HG02571 (cell line): ENCODE measurements around the gene KRT82.
"Not testable (repeated sequence)": the region's sequence is repeated elsewhere in the genome, so short reads cannot be mapped to it uniquely, and the experiment has no call there.

Experiments
- ATAC-seq: cut with Tn5 transposase; IDR thresholded peaks from one replicate; pipeline ENCODE4 v1.9.1; 2021; ENCODE audit warnings: mild to moderate bottlenecking, moderate library complexity; ENCODE audit not compliant: unreplicated experiment

The KRT82 gene

DNA sequence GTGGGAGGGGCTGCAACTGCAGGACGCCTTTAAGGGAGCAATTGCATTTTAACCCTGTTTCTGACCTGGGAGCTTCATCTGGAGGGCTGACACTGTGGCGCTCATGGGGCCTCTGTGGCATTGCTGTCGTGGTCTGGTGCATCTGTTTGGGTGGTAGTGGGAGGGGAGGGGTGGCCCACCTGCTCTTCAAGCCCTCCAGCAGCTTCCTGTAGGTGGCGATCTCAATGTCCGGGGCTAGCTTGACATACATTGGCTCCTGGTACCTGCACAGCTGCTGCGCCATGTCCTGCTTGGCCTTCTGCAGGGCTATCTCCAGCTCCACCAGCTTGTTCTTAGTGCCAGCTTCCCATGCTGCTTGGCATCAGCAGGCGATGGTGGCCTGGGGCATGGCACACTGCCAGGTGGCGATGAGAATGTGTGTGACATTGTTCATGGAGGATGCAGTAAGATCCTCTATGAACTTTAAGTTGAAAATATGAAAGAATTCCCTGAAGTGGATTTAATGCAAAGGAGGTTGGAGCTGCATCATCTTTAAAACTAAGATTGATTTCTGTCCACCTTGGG is 7.7 kb upstream of the KRT82 start:
- no peak for ATAC-seq

DNA sequence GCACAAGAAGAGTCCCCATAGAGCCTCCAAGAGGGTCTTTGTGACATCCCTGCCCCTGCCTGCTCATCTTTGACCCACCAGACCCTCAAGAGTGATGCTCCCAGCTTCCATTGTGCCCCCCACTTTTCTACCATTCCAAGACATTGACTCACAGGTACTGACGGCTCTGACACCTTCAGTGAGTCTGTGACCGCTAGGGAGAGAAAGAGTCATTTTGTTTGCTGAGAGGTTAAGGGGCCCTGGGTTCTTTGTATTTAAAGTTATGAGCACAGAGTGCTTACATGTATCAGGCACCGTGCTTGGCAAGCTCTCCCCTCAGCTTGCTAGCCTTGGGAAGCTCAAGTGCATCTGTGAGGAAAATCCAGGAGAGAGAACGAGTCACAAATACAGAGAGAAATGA is 7.1 kb upstream of the KRT82 start:
- ATAC-seq, result no peak

DNA sequence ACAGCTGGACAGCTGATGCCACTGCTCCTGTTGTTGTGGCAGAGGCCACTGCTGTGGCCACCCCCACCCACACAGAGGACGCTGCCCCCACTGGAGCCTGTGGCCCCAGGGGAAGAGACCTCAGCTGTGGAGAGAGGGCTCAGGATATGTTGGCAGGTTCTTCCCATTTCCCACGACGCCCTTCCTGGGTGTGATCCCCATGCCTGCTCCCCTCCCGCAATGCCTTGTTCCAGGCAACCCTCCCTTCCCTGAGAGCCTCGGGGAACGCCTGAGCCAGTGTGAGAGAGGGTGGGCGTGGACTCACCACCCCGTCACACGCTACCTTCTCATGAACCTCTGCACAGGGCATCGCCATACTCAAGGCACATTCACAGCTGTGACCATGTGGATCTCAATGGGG is 5.7 kb upstream of the KRT82 start:
- no peak for ATAC-seq

DNA sequence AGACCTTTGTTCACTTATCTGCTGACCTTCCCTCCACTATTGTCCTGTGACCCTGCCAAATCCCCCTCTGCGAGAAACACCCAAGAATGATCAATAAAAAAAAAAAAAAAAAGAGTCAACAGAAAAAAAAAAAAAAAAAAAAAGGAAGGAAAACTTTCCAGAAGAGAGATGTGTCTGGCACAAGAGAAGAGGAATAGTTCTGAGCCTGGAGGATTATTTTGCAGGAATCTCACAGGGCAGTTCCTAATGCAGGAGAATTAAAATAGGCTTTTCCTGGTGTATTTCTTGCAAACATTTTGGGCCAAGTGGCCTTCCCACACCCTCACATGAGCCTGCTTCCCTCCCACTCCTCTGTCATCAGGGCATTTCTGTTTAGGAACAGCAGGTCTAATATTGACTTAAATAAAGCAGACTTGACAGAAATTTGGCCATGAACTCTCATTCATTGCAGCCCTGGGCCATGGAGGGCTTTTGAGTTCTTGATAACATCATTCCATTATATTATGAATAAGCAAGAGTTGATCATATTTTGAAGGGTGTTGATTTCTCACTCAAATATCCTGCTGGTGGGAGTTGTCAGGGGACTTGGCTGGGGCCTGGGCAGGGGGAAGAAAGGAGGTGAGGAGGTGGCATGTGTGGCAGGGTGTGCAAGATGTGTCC is 4.6 kb upstream of the KRT82 start:
- ATAC-seq, result not testable (repeated sequence)

DNA sequence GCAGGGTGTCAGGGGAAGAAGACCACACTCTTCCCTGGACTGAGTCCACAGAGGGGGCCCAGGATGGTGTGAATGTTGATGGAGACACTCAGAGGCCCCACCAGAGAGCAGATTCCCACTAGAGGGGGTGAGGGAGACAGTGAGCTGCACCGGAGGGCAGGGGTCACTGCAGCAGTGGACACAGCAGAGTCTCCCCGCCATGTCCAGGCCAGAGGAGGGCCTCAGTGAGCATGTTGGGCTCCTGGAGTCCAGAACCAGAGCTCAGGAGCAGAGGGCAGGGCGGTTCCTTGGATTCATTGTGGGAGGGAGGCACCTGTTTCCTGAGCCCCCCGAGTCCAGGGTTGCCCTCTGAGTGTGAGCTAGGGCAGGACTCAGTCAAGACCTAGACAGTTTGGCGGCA is 1.8 kb upstream of the KRT82 start:
- no peak for ATAC-seq

DNA sequence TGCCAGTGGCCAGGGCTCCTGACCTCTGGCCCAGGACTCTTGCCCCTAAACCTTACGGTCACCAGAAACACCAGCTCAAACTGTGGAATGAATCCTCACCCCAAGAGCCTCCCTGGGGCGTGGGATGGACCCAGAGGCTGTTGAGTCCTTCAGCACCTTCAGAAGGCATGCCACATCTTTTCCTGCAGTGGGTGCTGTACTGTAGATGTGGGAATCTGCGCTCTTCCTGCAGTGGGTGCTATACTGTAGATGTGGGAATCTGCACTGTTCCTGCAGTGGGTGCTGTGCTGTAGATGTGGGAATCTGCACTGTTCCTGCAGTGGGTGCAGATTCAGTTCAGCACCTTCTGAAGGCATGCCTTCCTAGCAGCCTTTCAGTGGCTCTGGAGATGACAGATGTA is 1.2 kb downstream of the KRT82 start:
- ATAC-seq, result no peak

DNA sequence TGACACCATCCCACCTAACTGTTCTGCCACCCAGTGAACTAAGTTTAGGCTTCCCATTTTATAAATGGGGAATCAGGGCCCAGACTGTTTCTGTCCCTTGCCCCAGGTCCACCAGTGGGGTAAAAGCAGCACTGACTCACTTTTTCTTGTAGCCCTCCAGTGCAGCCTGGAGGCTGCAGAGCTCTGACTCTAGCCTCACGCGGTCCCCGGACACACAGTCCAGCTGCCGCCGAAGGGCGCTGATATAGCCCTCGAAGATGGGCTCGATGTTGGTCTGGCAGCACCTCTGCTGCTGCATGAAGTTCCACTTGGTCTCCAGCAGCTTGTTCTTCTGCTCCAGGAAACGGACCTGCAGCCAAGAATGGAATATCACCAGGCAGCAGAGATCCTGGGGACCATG is 2.6 kb downstream of the KRT82 start:
- no peak for ATAC-seq

DNA sequence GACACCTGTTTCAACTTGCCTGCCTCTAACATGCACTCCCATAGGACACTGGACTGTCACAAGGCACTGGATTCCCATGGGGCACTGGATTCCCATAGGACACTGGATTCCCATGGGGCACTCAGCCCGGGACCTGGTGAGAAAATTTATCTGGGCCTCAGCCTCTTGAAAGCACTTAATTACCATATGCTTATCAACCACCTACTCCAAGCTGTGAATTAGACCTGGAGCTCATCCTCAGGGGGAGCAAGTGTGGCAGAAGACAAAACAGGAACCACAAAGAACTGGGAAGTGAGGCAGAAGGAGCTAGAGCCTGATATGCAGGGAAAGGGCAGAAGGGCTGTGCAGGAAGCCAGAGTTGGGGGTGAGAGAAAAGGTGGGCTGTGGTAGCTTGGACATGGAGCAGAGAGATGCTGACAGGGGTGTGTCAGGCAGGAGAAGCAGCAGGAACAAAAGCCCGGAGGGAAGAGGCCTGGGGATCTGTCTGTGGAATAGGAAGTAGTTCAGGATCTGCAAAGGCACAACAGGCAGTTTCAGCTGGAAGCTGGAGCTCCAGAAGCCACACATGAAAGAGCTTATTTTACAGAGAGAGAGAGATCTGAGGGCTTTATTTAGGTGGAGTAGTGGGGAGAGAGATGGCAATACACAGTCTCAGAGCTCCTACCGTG is 3.1 kb downstream of the KRT82 start:
- ATAC-seq, result no peak

DNA sequence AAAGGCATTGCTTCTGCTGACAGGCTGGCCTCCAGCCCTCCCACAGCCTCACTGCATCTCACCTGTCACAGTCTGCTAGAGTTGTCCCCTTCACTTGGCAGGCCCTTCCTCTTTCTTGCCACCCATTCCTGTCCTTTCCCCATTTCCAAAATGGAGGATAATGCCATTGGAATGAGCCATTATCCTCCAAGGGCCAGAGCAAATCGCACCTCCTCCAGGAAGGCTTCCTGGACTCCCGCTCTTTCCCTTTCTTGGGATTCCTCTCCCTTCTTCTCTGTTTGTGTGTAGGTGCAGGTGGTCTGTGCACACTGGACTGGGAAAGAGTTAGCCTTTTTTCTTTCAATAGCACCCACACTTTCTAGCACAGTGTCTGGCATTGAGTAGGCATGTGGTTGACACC is 3.8 kb downstream of the KRT82 start:
- no peak for ATAC-seq

DNA sequence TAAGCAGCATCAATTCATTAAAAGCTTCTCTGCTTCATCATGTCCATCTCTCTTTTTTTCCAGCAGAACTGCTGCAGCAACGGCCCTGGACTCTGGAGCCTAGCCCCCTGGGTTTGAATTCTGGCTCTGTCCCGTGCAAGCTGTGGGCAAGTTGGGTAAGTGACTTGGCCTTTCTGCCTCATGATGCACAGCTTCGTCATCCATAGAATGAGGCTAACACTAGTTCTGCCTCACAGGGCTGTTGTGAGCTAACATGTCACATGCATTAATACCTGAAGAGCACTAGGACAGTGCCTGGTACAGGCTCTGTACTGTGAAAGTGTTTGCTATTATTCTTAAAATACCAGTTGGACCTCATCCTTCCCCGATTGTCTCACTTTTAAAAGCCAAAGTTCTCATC is 4.2 kb downstream of the KRT82 start:
- no peak for ATAC-seq

DNA sequence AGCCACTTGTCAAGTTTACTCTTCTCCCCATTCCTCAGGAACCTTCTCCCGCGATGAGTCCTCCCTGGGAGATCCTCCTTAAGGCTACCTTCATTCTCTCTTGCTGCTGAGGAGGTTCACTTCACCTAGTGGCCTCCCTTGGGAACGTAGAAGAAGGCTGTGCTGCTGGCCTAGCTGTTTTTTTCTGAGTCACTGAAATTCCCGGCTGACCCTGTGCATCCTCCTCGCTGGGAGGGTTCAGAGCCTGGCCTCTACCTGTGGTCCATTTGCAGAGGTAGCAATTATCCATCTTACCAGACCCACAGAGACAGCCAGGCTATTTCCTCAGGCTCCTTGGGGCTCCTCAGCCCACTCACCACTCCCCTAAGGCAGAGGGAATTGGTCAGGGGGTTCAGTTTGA is 4.6 kb downstream of the KRT82 start:
- no peak for ATAC-seq

DNA sequence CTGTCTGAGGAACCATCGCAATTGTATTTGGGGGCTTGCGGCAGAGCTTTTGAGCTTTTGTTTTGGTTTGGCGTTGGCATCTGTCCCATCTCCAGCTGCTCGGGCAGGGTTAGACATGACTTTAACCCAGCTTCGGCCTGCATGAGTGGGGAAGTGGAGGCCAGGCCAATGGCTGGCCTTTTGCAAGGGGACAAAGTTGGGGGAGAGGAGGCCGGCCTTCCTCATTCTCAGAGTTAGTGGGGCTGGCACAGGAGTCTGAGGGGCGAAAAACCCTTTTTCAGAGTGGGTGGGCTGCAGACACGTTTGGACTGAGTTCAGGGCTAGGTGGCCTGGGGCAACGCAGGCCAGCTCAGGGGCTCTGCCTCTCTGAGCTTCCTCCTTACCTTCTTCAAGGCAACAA is 5.2 kb downstream of the KRT82 start:
- ATAC-seq, result no peak

DNA sequence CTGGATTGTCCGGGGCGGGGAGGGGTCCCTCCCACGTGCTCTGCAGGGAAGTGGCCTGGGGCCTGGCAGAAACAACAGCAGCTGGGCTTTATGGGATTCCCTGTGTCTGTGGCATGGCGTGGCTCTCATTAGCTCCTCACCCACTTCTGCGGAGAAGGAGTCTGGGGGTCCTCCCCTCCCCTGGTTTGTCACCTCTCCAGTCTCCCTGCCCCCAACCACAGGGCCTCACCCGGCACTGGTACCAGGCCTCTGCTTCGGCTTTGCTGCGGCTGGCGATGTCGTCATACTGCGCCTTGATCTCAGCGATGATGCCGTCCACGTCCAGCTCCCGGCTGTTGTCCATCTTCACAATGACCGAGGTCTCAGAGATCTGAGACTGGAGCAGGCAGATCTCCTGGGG is 6.4 kb downstream of the KRT82 start:
- ATAC-seq, result no peak

DNA sequence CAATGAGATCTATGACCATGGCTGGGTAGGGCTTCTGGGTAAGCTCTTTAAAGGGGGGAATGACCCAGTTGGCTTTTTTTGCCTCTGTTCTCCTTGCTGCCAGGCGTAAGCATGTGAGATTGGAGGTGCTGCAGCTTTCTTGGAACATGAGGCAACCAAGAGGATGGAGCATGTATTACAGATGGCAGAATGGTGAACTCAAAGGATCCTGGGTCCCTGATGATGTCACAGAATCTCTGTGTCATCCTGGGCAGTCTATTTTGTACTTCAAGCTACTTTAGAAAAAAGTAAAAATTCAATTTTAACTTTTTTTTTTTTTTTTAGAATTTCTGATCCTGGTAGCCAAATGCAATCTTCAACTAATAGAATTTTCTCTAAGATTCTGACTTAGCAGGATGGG is 8.0 kb downstream of the KRT82 start:
- ATAC-seq, result no peak

DNA sequence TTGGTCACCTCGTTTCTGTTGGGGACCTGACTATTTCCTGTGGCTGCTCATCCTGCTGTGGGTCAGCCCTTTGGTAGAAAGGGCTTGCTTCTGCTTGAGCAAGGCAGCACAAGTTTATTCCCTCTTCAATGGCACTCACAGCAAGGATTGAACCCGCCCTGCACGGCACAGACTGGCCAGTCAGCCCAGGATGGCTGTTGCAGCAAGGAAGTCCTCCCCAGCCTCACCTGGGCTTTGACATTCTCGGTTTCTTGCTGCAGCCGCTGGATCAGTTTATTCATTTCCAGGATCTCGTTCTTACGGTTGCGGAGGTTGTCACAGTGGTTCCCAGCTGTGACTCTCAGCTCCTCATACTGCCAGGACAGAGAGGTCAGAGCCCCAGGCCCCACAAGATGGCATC is 9.5 kb downstream of the KRT82 start:
- no peak for ATAC-seq

DNA sequence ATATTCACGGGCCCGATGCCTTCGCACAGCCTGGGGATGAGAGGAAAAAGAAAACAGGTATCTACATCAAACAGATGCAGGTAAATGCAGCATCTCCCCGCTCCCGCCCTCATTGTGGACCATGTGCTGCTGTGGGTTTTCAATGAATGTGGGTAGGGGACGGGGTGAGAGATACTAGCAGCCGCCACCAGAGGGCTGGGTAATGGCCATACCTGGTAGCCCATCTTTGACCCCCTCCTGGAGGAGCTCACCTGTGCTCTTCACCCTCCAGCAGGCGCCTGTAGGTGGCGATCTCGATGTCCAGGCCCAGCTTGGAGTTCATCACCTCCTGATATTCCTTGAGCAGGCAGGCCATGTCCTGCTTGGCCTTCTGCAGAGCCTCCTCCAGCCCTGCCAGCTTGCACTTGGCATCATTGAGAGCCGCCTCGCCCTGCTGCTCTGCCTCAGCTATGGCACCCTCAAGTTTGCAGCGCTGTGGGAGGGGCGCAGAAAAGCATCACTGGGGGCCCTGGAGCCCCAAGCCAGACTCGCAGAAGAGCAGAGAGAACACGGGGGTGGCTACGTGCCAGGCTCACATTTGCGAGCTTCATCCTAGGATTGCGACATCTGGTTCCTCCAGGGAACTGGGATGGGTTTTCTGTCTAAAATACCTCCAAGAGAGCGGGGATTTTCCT is 10.2 kb downstream of the KRT82 start:
- ATAC-seq, result no peak

DNA sequence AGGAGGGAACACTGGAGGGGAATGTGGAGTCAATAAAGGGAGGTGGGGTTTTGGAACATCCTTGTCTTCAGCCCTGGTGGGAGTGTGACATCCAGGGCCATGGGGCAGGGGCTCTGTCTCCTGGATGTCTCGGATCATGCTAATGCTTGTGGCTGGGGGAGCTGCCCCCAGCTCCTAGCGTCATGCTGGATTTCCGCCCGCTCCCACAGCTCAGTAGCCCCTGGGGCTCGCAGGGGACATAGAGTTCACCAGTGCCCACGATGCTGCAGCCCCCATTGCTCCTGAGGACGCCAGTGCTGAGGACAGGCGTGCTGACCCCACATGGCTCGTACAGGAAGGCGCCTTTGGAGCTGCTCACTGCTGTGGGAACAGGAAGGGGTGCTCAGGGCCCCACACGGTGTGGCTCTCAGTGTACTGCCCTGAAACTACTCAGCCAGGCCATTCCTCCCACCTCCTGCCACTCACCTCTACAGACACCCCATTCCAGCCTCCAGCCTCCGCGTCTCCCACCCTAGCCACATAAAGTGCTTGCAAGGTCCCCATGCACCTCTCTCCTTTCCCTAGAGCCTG is 11.2 kb downstream of the KRT82 start:
- no peak for ATAC-seq

DNA sequence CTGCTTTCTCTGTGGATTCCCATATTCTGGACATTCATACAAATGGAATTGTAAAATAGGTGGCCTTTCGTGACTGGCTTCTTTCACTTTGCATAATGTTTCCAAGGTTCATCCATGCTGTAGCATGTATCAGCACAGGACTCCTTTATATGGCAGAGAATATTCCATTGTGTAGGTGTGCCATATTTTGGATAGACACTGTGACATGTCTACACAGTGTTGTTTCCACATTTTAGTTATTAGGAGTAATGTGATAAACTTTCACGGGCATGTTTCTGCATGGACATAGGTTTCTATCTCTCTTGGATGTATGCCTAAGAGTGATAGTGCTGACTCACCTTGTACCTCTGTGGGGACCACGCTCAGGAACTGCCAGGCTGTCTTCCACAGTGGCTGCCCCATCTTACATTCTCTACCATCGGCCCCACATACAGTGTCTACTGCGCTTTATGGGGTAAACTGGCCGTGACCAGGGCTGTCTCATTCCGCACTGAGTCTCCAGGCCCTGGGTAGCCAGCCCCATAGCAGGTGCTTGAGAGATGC is 13.6 kb downstream of the KRT82 start:
- no peak for ATAC-seq

DNA sequence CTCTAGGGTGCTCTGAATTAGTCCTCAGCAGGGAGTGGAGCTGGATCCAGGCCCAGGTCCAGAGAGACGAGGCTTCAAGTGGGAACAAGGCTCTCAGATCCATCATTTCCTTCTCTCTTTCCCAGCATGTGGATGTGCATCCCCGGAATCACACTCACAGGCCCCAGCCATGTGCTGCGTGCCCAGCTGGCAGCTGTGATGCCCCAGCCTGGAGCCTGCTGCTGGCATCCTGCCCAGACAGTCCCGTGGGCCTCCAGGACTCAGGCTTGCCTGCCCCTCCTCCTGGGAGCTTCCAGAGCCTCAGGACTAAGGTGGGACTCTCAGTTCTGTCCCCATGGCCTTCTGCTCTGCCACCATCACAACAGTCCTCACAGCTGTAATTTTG is 14.5 kb downstream of the KRT82 start:
- no peak for ATAC-seq

DNA sequence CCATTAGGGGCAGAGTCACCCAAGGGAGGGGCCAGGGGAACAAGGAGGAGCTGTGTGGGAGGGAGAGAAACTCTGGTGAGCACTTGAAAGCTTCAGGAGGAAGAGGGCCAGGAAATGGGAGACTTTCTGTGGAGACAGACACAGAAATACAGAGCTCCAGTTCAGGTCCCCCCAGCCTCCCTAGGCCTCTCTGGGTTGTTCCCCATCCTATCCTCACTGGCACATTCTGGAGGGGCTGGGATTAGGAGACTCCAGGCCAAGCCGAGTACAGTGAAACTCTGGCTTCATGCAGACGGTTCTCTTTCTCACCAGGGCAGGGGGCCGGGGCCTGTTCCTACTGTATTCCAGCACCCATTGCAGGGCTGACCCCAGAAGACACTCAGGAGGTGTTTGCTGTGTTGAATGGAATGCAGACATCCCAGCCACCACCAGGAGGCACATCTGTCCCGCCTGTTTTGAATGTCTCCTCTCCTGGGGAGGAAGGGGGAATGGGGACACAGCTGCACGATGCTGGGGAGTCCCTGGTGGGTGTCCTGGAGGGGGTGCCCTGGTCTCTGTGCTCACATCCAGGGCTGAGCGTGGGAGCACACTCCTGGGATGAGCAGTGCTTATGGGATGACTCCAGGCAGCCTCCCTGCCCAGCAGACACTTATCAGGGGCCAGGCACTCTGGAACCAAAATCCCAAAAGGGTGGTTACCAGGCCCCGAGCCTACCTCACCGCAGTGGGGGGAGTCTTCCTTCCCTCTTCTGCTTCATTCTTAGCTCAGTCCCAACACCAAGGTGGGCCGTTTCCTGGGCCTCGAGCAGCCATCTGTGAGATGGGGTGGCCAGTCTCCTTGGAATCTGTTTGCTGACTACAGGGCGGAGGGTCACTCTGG is 15.2 kb downstream of the KRT82 start:
- no peak for ATAC-seq
